GM12878 (cell line): ENCODE measurements around the gene LRBA. TPM values are rescaled to one million over a fixed set of nuclear protein-coding genes. Genes with fewer than 3 reads are reported as not detected.

Experiments
- ATAC-seq: fragments of 200-7000 bp; cut with Tn5 transposase; 3 replicates; pipeline ENCODE4 v1.9.1; 2020; ENCODE audit warnings: mild to moderate bottlenecking, moderate library complexity
- BruUV-seq: library from RNA; stranded (reverse); fragments of 400-500 nt; replicated peaks from 2 replicates; lab custom pipeline; 2021; lab: Mats Ljungman, UMichigan
- CTCF ChIA-PET: fragments of 300-600 bp; sonication (Branson Sonifier 250); formaldehyde crosslinking; extraction: SDS; loops from one replicate; lab custom pipeline; 2021; ENCODE audit warnings: inconsistent platforms; lab: Yijun Ruan, JAX
- POLR2A ChIA-PET: fragments of 350-600 bp; formaldehyde crosslinking; extraction: SDS; loops from one replicate; lab custom pipeline; 2021; ENCODE audit warnings: inconsistent platforms; lab: Charles Lee
- RAD21 ChIA-PET: fragments of 300-600 bp; sonication (Branson Sonifier 250); formaldehyde crosslinking; loops from one replicate; lab custom pipeline; 2023; ENCODE audit warnings: antibody characterized with exemption; ENCODE audit not compliant: unreplicated experiment; lab: Charles Lee
- SMC1A ChIA-PET: fragments of 300-600 bp; sonication (Branson Sonifier 250); formaldehyde crosslinking; loops from one replicate; lab custom pipeline; 2023; ENCODE audit not compliant: unreplicated experiment, uncharacterized antibody; lab: Charles Lee
- DNase-seq: peaks from one replicate; pipeline ENCODE4 v3.0.0-alpha.2; 2011; ENCODE audit warnings: low read depth, low spot score
- FAIRE-seq: peaks from 3 replicates; lab custom pipeline; 2011; peaks lifted over from hg19 to GRCh38; lab: Jason Lieb, UNC
- H2AFZ ChIP-seq: 2 replicates; pipeline ENCODE4 v1.6.0; 2011; ENCODE audit warnings: low read depth, low read length, control low read depth; ENCODE audit not compliant: control insufficient read depth
- H3K27ac ChIP-seq: 2 replicates; pipeline ENCODE4 v1.5.1; 2011; ENCODE audit warnings: control low read depth; ENCODE audit not compliant: control insufficient read depth, insufficient read depth
- H3K27me3 ChIP-seq, 2 experiments: replicated peaks in 1 of 2; 2 replicates each; pipeline versions ENCODE4 v1.6.0 to v1.6.1; 2011; ENCODE audit warnings: low read length in 1 of 2; ENCODE audit not compliant: control insufficient read depth in 2 of 2, insufficient read depth in 2 of 2
- H3K36me3 ChIP-seq, 2 experiments: 2 replicates each; pipeline ENCODE4 v1.5.1; 2011; ENCODE audit warnings: low read length in 1 of 2; ENCODE audit not compliant: control insufficient read depth in 2 of 2, insufficient read depth in 2 of 2
- H3K4me1 ChIP-seq: 2 replicates; pipeline ENCODE4 v1.6.1; 2011; ENCODE audit warnings: mild to moderate bottlenecking, low read length, moderate library complexity, mixed read lengths; ENCODE audit not compliant: control insufficient read depth, insufficient read depth
- H3K4me2 ChIP-seq: 2 replicates; pipeline ENCODE4 v1.6.0; 2011; ENCODE audit warnings: control low read depth; ENCODE audit not compliant: control insufficient read depth, insufficient read depth
- H3K4me3 ChIP-seq: fragments of 200-600 bp; sonication (generic); 2 replicates; pipeline ENCODE4 v1.5.1; 2016
- H3K79me2 ChIP-seq: 2 replicates; pipeline ENCODE4 v1.6.0; 2011; ENCODE audit warnings: low read length; ENCODE audit not compliant: control insufficient read depth, insufficient read depth
- H3K9ac ChIP-seq: 2 replicates; pipeline ENCODE4 v1.8.0; 2011; ENCODE audit warnings: low read length, control low read depth, mixed read lengths; ENCODE audit not compliant: control insufficient read depth, insufficient read depth
- H3K9me3 ChIP-seq: replicated peaks from 3 replicates; pipeline ENCODE4 v1.5.1; 2011; ENCODE audit warnings: mild to moderate bottlenecking, low read length; ENCODE audit not compliant: control insufficient read depth, insufficient read depth
- H4K20me1 ChIP-seq: 2 replicates; pipeline ENCODE4 v1.6.0; 2011; ENCODE audit not compliant: control insufficient read depth, insufficient read depth
- EGR1 ChIP-seq, 2 experiments: IDR thresholded peaks; 1 replicate in 1 of 2; 2 replicates in 1 of 2; pipeline ENCODE4 v1.6.1; 2011 to 2012; ENCODE audit warnings: low read depth in 2 of 2, low read length in 2 of 2, borderline replicate concordance in 1 of 2, mild to moderate bottlenecking in 1 of 2, moderate library complexity in 1 of 2
- ETV6 ChIP-seq, 2 experiments: fragments of 450-650 bp in 1 of 2; IDR thresholded peaks in 1 of 2; conservative IDR thresholded peaks in 1 of 2; 2 replicates each; pipeline ENCODE4 v1.6.1; 2014; ENCODE audit warnings: antibody characterized with exemption in 1 of 2, borderline replicate concordance in 1 of 2, low read depth in 1 of 2, mild to moderate bottlenecking in 1 of 2, moderate library complexity in 1 of 2
- JUNB ChIP-seq: IDR thresholded peaks from 2 replicates; pipeline ENCODE4 v1.6.1; 2016; ENCODE audit warnings: antibody characterized with exemption, mild to moderate bottlenecking
- NR2F1 ChIP-seq: fragments of 450-650 bp; conservative IDR thresholded peaks from 2 replicates; pipeline ENCODE4 v1.6.1; 2017; ENCODE audit warnings: mild to moderate bottlenecking
- POLR2AphosphoS5 ChIP-seq: IDR thresholded peaks from 2 replicates; pipeline ENCODE4 v1.6.1; 2011; ENCODE audit warnings: mild to moderate bottlenecking, low read length, inconsistent platforms
- RCOR1 ChIP-seq: conservative IDR thresholded peaks from 2 replicates; pipeline ENCODE4 v1.6.1; 2012; ENCODE audit warnings: low read depth, low read length, improper control_type of control experiment
- RUNX3 ChIP-seq: IDR thresholded peaks from 2 replicates; pipeline ENCODE4 v1.6.1; 2012; ENCODE audit warnings: low read length, inconsistent platforms
- TARDBP ChIP-seq: IDR thresholded peaks from 2 replicates; pipeline ENCODE4 v1.6.1; 2016; ENCODE audit warnings: borderline replicate concordance
- ZNF687 ChIP-seq: fragments of 450-650 bp; IDR thresholded peaks from 2 replicates; pipeline ENCODE4 v1.6.1; 2017; ENCODE audit warnings: mild to moderate bottlenecking, moderate library complexity
- WGBS: methylation state at CpG from one replicate; pipeline ENCODE4 v1.1.6; 2016; ENCODE audit warnings: low lambda C conversion rate; ENCODE audit not compliant: insufficient replicate concordance, insufficient coverage; ENCODE audit errors: missing lambda C conversion rate; 5-methylcytosine and 5-hydroxymethylcytosine counted together
- in situ Hi-C: fragments of 300-500 bp; cut with MboI; formaldehyde crosslinking; loops from 9 replicates; pipeline ENCODE4 v1.14.3; 2018; ENCODE audit warnings: mixed read lengths
- intact Hi-C: fragments of 100-400 bp; cut with micrococcal nuclease; formaldehyde crosslinking; loops from one replicate; pipeline ENCODE4 v1.14.2; 2022; ENCODE audit not compliant: unreplicated experiment
- polyA plus RNA-seq, 11 experiments: library from polyadenylated mRNA; depleted of rRNA in 4 of 11; unstranded in 6 of 11; stranded (reverse) in 5 of 11; fragments of >200 nt; fragmentation: Nextera tagmentation in 4 of 11; fragmentation: Illumina TruSeq in 1 of 11; extraction: Ambion mirVana in 4 of 11; extraction: Trizol in 1 of 11; gene quantifications; 1 replicate in 1 of 11; 2 replicates in 10 of 11; pipeline versions ENCODE4 v1.2.1 to v1.2.3, GENCODE V29; 2011 to 2016; ENCODE audit warnings: inconsistent platforms in 2 of 11, missing spikeins in 2 of 11, low read depth in 1 of 11
- total RNA-seq, 4 experiments: library from RNA; depleted of rRNA in 3 of 4; stranded (reverse); fragments of >200 nt in 3 of 4; fragmentation: Illumina TruSeq in 1 of 4; extraction: Trizol in 1 of 4; gene quantifications; 2 replicates each; pipeline versions ENCODE4 v1.2.1 to v1.2.3, GENCODE V29; 2013 to 2021
- TF ChIP-seq, protein P1 (sequence below): IDR thresholded peaks from 2 replicates; pipeline ENCODE4 v1.6.1; 2012; ENCODE audit warnings: low read depth, low read length, improper control_type of control experiment

Gene LRBA
- total and polyA plus RNA-seq, 10 of the 15 experiments (the other 5 are each of a cell fraction or from before 2014, with no cell fraction given) = 20.3 to 93.4 (median 55.0) TPM

DNA sequence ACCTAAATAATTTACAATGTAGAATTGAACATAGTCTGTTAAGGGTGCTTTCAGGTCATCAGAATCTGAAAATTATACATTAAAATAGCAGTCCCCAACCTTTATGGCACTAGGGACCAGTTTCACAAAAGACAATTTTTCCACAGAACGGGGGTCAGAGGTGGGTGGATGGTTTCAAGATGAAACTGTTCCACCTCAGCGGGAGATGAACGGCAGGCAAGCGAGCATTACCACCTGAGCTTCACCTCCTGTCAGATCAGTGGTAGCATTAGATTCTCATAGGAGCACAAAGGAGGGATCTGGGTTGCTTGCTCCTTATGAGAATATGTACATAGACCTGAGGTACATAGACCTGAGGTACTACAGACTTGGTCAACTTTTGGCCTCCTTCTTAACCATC lies 29.0 kb downstream of the LRBA start:
- H2AFZ ChIP-seq = peak overlapping the region; percentile 30; the same call in 1 of the 2 replicates
- intact Hi-C loops (no loop called here), in situ Hi-C loops (no loop called here)
- 34% methylated on average over 4 of the region's 4 CpGs for WGBS
- H3K9me3 ChIP-seq = no peaks in the 10 kb centered on the region
- 0 out of 2 replicates have a peak, but pooled peaks have one; percentile 33 for TF ChIP-seq NR2F1
- peak in 1 of 2 experiments; percentile 36; a peak in 1 of 3 replicates for TF ChIP-seq EGR1 (IDR thresholded peaks at IDR 0.05; ENCODE audit: borderline replicate concordance in 1 of 2, low read depth in 2 of 2, low read length in 2 of 2)
- peak; percentile 31 for TF ChIP-seq RUNX3
- TF ChIP-seq, protein P1, sequence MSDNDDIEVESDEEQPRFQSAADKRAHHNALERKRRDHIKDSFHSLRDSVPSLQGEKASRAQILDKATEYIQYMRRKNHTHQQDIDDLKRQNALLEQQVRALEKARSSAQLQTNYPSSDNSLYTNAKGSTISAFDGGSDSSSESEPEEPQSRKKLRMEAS = no peak
- no peak for TF ChIP-seq POLR2AphosphoS5
- TF ChIP-seq JUNB = peak; percentile 19; the same call in 1 of the 2 replicates
- H3K27me3 ChIP-seq = no peaks in the 10 kb centered on the region
- no peaks in the 10 kb centered on the region for H4K20me1 ChIP-seq
- ChIA-PET SMC1A (no interaction called here), CTCF (no interaction called here), POLR2A (interaction anchor here (1.0 kb wide), 1 partner anchor 24 kb away, joined by 4 read pairs; no protein-coding TSS in a partner anchor), RAD21 (interaction anchor here (0.9 to 1.3 kb wide), 3 partner anchors 13 to 113 kb away, joined by 3 read pairs; no protein-coding TSS in a partner anchor)
- BruUV-seq = no TSS peak
- H3K27ac ChIP-seq = peak overlapping the region; percentile 14; the same call in 1 of the 2 replicates
- FAIRE-seq = peak; percentile 65
- H3K4me3 ChIP-seq = no peak overlapping the region
- H3K79me2 ChIP-seq = peaks cover 26% of the 10 kb centered on the region
- H3K9ac ChIP-seq = no peak overlapping the region
- H3K4me1 ChIP-seq = peaks cover 8% of the 10 kb centered on the region
- ATAC-seq = peak; percentile 74
- H3K4me2 ChIP-seq = peak overlapping the region; percentile 75
- no peaks in the 10 kb centered on the region; a peak in 2 of 4 replicates for H3K36me3 ChIP-seq
- no peak for DNase-seq

GRCh38 chr4:150983851-150984250 lies 31.2 kb downstream of the LRBA start:
- 100% methylated on average over 3 of the region's 3 CpGs for WGBS
- FAIRE-seq = no peak
- BruUV-seq = no TSS peak
- Histone ChIP-seq H3K79me2 (peaks cover 33% of the 10 kb centered on the region), H3K36me3 (no peaks in the 10 kb centered on the region), H2AFZ (no peak overlapping the region), H3K4me1 (peaks cover 8% of the 10 kb centered on the region), H3K9me3 (no peaks in the 10 kb centered on the region), H3K9ac (no peak overlapping the region), H3K27ac (no peak overlapping the region), H4K20me1 (no peaks in the 10 kb centered on the region), H3K4me3 (no peak overlapping the region), H3K4me2 (no peak overlapping the region), H3K27me3 (no peaks in the 10 kb centered on the region)
- POLR2A ChIA-PET = interaction anchor here (1.1 kb wide), 1 partner anchor 69 kb away, joined by 3 read pairs; no protein-coding TSS in a partner anchor
- CTCF ChIA-PET = no interaction called here
- intact Hi-C loops (no loop called here), in situ Hi-C loops (no loop called here)
- SMC1A ChIA-PET = interaction anchor here (1.1 to 1.5 kb wide), 3 partner anchors 13 to 22 kb away, joined by 3 to 4 read pairs (median 4); no protein-coding TSS in a partner anchor
- ATAC-seq = no peak
- DNase-seq = no peak
- RAD21 ChIA-PET = no interaction called here
- no peak for TF ChIP-seq ZNF687
- TF ChIP-seq ETV6 (conservative IDR thresholded peaks at IDR 0.05 in 1 of 2, IDR thresholded peaks at IDR 0.05 in 1 of 2; ENCODE audit: borderline replicate concordance in 1 of 2, low read depth in 1 of 2) = no peak
- no peak for TF ChIP-seq RCOR1
- no peak for TF ChIP-seq TARDBP
